HG03469 (cell line): ENCODE measurements around the gene SPC24.
"Not testable (repeated sequence)": the region's sequence is repeated elsewhere in the genome, so short reads cannot be mapped to it uniquely, and the experiment has no call there.

ENCODE experiments used
- ATAC-seq: cut with Tn5 transposase; IDR thresholded peaks from one replicate; pipeline ENCODE4 v1.9.1; 2021; ENCODE audit warnings: mild to moderate bottlenecking, moderate library complexity, moderate number of reproducible peaks; ENCODE audit not compliant: unreplicated experiment

SPC24 gene

GRCh38 chr19:11131471-11131870 is 24.1 kb downstream of the SPC24 start:
- no peak for ATAC-seq

GRCh38 chr19:11130824-11131455 is 24.6 kb downstream of the SPC24 start:
- ATAC-seq: no peak

- ATAC-seq: no peak
Measured at GRCh38 chr19:11127905-11128304, 27.7 kb downstream of the SPC24 start.

- ATAC-seq: no peak
Measured at GRCh38 chr19:11125994-11126685, 29.4 kb downstream of the SPC24 start.

GRCh38 chr19:11124157-11124556 is 31.4 kb downstream of the SPC24 start:
- ATAC-seq: not testable (repeated sequence)

GRCh38 chr19:11123114-11123513 is 32.5 kb downstream of the SPC24 start:
- ATAC-seq: no peak

- not testable (repeated sequence) for ATAC-seq
Measured at GRCh38 chr19:11121963-11122362, 33.6 kb downstream of the SPC24 start.

GRCh38 chr19:11116507-11116906 is 39.1 kb downstream of the SPC24 start:
- no peak for ATAC-seq

- ATAC-seq: no peak
Measured at GRCh38 chr19:11115895-11116446, 39.6 kb downstream of the SPC24 start.

- no peak for ATAC-seq
Measured at GRCh38 chr19:11115042-11115441, 40.5 kb downstream of the SPC24 start.

GRCh38 chr19:11113140-11113708 is 42.4 kb downstream of the SPC24 start:
- no peak for ATAC-seq

- no peak for ATAC-seq
Measured at GRCh38 chr19:11111771-11112144, 43.8 kb downstream of the SPC24 start.

GRCh38 chr19:11111117-11111770 is 44.3 kb downstream of the SPC24 start:
- ATAC-seq: no peak

- no peak for ATAC-seq
Measured at GRCh38 chr19:11108746-11109145, 46.8 kb downstream of the SPC24 start.

GRCh38 chr19:11106477-11106876 is 49.1 kb downstream of the SPC24 start:
- no peak for ATAC-seq

GRCh38 chr19:11105014-11105636 is 50.5 kb downstream of the SPC24 start:
- ATAC-seq: no peak

GRCh38 chr19:11103667-11104066 is 51.9 kb downstream of the SPC24 start:
- ATAC-seq: not testable (repeated sequence)

GRCh38 chr19:11102944-11103343 is 52.6 kb downstream of the SPC24 start:
- ATAC-seq: no peak

GRCh38 chr19:11101057-11101456 is 54.5 kb downstream of the SPC24 start:
- ATAC-seq: no peak

GRCh38 chr19:11100049-11100448 is 55.5 kb downstream of the SPC24 start:
- ATAC-seq: no peak

- ATAC-seq: no peak
Measured at GRCh38 chr19:11098861-11099260, 56.7 kb downstream of the SPC24 start.
